NT2/D1 (cell line): ENCODE results near the gene MAP9.
A peak's percentile ranks its signal among the peaks of the same experiment; 100 is the strongest.

Source experiments
- DNase-seq: peaks from one replicate; pipeline ENCODE4 v3.0.0-alpha.2; 2011; ENCODE audit warnings: low read depth, low spot score
- H3K27me3 ChIP-seq: 2 replicates; pipeline ENCODE4 v1.6.0; 2011; ENCODE audit warnings: mild to moderate bottlenecking; ENCODE audit not compliant: insufficient read length, insufficient read depth
- H3K36me3 ChIP-seq: 2 replicates; pipeline ENCODE4 v1.6.1; 2011; ENCODE audit warnings: mild to moderate bottlenecking, low read length, mixed read lengths; ENCODE audit not compliant: insufficient read depth, insufficient read length
- H3K4me1 ChIP-seq: 2 replicates; pipeline ENCODE4 v1.5.1; 2011; ENCODE audit not compliant: insufficient read depth, insufficient read length
- H3K4me3 ChIP-seq: 2 replicates; pipeline ENCODE4 v1.5.1; 2011; ENCODE audit warnings: low read depth; ENCODE audit not compliant: insufficient read length
- H3K9ac ChIP-seq: 2 replicates; pipeline ENCODE4 v1.6.0; 2011; ENCODE audit warnings: low read depth; ENCODE audit not compliant: insufficient read length
- H3K9me3 ChIP-seq: 2 replicates; pipeline ENCODE4 v1.5.1; 2011; ENCODE audit warnings: mild to moderate bottlenecking, low read length; ENCODE audit not compliant: insufficient read depth
- SUZ12 ChIP-seq: IDR thresholded peaks from 2 replicates; pipeline ENCODE4 v1.6.1; 2011; ENCODE audit not compliant: insufficient read length, insufficient read depth; ENCODE audit errors: extremely low read depth
- YY1 ChIP-seq: IDR thresholded peaks from 2 replicates; pipeline ENCODE4 v1.6.1; 2011; ENCODE audit not compliant: insufficient read length, insufficient read depth
- ZNF274 ChIP-seq: IDR thresholded peaks from 2 replicates; pipeline ENCODE4 v1.6.1; 2011; ENCODE audit warnings: mild to moderate bottlenecking, low read depth, low read length

MAP9 gene

DNA sequence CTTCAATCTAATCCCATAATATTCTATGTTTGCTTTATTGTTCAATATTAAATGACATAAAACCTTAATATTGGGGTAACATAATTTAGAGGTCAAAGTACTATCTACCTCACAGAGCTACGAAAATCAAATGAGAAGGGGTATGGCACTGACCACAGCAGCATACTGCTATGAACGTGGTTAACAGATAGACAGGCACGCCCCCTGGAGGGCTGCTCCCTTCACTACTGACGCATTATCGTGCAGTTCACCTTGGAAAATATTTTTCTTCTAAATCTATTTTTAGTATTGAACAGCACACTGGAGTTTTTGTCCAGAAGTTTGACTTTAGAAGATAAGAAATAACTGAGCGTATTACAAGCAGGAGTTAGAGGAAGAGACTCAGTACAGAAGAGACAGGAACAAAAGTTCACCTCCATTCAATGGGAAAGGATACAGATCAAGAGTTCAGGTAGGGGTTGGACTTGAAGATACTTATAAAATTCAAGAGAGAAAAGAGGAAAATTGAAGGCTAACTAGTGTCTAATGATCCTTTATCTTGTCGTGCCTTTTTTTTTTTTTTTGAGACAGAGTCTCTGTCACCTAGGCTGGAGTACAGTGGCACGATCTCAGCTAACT is 22.7 kb downstream of the MAP9 start:
- peaks cover 10% of the 10 kb centered on the region for H3K36me3 ChIP-seq
- no peak overlapping the region for H3K9ac ChIP-seq
- no peaks in the 10 kb centered on the region for H3K27me3 ChIP-seq
- H3K4me1 ChIP-seq: no peaks in the 10 kb centered on the region
- peak; percentile 30 for DNase-seq
- no peak overlapping the region for H3K4me3 ChIP-seq
- H3K9me3 ChIP-seq: no peaks in the 10 kb centered on the region
- TF ChIP-seq SUZ12: no peak

DNA sequence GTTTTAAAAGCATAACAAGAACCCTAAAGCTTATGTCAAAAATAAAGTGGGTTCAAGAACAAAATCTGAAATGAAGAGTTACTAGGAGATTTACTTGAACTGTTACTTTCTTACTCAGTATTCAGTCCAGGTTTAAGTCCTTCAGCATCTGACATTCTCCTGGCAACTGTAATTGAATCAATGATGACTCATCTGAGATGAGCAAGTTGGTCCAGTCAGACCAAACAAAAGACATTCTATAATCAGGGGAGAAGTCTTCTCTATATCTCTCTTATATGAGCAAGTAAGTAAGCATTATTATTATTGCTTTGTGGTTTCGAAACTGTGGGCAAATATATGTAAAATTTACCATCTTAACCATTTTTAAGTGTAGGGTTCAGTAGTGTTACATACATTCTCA is 34.6 kb downstream of the MAP9 start:
- Histone ChIP-seq H3K4me1 (no peaks in the 10 kb centered on the region), H3K9ac (no peak overlapping the region), H3K36me3 (no peaks in the 10 kb centered on the region), H3K27me3 (no peaks in the 10 kb centered on the region), H3K4me3 (no peak overlapping the region), H3K9me3 (peaks cover 23% of the 10 kb centered on the region; the same call in 1 of the 2 replicates)
- DNase-seq: no peak
- TF ChIP-seq SUZ12 (no peak), ZNF274 (no peak), YY1 (no peak)

DNA sequence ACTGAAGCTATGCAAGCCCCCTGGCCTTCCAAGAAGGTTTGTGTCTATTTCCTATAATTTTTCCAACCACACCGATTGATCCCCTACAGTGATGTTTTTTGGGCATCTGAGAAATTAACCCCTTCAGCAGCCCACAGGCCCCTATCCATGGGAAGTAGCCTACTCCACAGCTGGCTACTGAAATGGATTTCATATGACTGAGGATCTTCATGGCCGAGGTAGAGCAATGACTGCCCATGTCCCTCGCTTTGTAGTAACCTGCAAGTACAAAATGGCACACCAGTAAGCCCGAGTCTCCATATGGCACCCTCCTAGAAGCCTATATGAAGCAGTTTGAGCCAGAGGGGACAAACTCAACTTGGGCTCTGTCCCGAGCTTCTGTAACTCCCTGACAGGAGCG is 36.8 kb downstream of the MAP9 start:
- no peak for DNase-seq
- no peaks in the 10 kb centered on the region for H3K36me3 ChIP-seq
- peaks cover 23% of the 10 kb centered on the region; the same call in 1 of the 2 replicates for H3K9me3 ChIP-seq
- no peaks in the 10 kb centered on the region for H3K4me1 ChIP-seq
- TF ChIP-seq YY1 (no peak), SUZ12 (no peak), ZNF274 (no peak)
- no peak overlapping the region for H3K9ac ChIP-seq
- no peak overlapping the region for H3K4me3 ChIP-seq
- no peaks in the 10 kb centered on the region for H3K27me3 ChIP-seq

DNA sequence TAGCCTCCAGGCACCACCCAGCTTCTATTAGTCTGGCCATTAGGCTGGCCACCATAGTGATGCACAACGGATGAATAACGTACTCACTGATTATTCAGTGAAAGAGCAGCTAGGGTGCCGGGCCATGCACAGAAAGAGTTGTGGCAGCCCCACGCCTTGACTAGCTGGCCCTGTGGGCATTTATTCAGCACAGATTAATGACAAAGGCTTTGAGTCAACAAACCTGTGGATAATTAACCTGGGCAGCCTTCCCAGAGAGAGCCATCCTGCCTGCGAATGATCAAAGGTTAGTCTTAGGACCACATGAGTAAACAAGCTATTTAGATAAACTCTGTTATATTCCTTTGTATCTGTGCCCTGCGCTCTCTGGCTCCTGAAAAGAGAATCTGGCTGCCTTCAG is 37.2 kb downstream of the MAP9 start:
- Histone ChIP-seq H3K9me3 (peaks cover 23% of the 10 kb centered on the region; the same call in 1 of the 2 replicates), H3K4me3 (no peak overlapping the region), H3K4me1 (no peaks in the 10 kb centered on the region), H3K27me3 (no peaks in the 10 kb centered on the region), H3K9ac (no peak overlapping the region), H3K36me3 (no peaks in the 10 kb centered on the region)
- DNase-seq: no peak
- no peak for TF ChIP-seq YY1
- TF ChIP-seq SUZ12: no peak
- TF ChIP-seq ZNF274: no peak

DNA sequence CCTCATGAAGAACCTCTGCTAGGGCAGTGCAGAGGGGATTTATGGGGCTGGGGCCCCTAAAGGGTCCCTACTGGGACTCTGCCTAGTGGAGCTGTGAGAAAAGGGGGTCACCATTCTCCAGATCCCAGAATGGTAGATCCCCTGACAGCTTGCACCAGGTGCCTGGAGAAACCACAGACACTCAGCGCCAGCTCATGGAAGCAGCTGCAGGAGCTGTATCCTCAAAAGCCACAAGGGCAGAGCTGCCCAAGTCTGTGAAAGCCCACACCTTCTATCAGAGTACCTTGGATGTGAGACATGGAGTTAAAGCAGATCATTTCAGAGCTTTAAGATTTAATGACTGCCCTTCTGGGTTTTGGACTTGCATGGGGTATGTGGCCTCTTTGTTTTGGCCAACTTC is 38.6 kb downstream of the MAP9 start:
- TF ChIP-seq SUZ12: no peak
- no peak for TF ChIP-seq ZNF274
- TF ChIP-seq YY1: no peak
- Histone ChIP-seq H3K27me3 (no peaks in the 10 kb centered on the region), H3K9me3 (peaks cover 23% of the 10 kb centered on the region; the same call in 1 of the 2 replicates)

DNA sequence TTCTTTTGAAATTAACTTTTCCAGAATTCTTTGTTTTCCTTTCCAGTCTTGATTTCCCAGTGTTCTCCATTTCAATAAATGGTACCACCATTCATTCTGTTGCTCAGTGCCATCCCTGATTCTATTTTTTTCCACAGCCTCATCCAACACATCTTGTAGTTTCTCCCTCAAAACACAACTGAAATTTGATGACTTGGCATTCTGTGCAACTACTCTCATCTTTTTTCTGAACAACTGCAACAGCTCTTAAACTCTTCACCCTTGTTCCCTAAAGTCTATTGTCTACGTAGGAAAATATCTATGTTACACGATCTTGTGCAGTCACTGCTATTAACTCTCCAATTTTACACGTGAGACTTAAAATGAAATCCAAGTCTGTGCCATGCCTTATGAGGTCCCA is 40.5 kb downstream of the MAP9 start:
- Histone ChIP-seq H3K4me3 (no peak overlapping the region), H3K4me1 (no peaks in the 10 kb centered on the region)
- DNase-seq: no peak

More for the DNA sequence above, 38.6 kb downstream of the MAP9 start:
- Histone ChIP-seq H3K9ac (no peak overlapping the region), H3K36me3 (no peaks in the 10 kb centered on the region), H3K4me1 (no peaks in the 10 kb centered on the region), H3K4me3 (no peak overlapping the region)
- DNase-seq: no peak

DNA sequence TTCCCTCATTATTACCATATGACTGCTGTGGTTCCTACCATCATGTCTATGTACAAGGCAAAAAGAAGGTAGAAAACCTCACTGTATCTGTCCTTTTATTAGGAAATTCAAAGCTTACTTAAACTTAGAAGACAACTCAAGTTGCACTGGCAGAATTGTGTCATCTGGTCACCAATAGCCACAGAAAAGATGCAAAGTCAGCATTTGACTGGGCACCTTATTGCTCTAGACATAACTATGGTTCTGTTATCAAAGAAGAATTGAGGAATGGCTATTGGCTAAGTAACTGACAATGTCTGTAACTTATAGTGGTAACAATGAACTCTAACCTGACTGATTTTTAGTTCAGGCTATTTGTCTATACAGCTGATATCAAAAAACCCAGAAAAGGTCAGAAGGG is 45.3 kb downstream of the MAP9 start:
- no peaks in the 10 kb centered on the region for H3K27me3 ChIP-seq
- no peaks in the 10 kb centered on the region for H3K36me3 ChIP-seq
- no peaks in the 10 kb centered on the region for H3K4me1 ChIP-seq
- TF ChIP-seq SUZ12: no peak
- no peak for TF ChIP-seq YY1
- TF ChIP-seq ZNF274: no peak
- DNase-seq: no peak
- no peaks in the 10 kb centered on the region for H3K9me3 ChIP-seq
- H3K9ac ChIP-seq: no peak overlapping the region
- H3K4me3 ChIP-seq: no peak overlapping the region

More for the DNA sequence above, 40.5 kb downstream of the MAP9 start:
- no peaks in the 10 kb centered on the region for H3K27me3 ChIP-seq
- H3K9me3 ChIP-seq: peaks cover 23% of the 10 kb centered on the region; the same call in 1 of the 2 replicates
- no peak overlapping the region for H3K9ac ChIP-seq
- no peaks in the 10 kb centered on the region for H3K36me3 ChIP-seq
- TF ChIP-seq YY1 (no peak), ZNF274 (no peak), SUZ12 (no peak)

DNA sequence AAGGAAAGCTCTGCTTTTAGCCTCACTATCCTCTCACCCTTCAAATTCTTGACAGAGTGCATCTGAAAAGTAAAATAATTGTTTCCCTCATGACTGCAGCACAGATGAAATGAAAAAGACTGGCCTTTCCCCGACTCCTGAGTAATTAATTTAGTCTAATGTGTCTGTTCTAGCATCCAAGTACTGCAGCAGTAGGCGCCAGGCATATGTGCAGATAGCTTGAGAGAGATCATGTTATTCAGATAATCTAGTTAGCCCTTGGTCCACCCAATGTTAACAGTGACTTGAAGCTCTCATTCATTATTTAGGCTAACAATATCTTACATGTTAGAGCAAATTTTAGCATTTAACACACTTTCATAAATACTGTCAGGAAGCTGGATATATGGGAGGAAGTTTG is 54.0 kb downstream of the MAP9 start:
- Histone ChIP-seq H3K4me1 (no peaks in the 10 kb centered on the region), H3K4me3 (no peak overlapping the region), H3K27me3 (no peaks in the 10 kb centered on the region), H3K9ac (no peak overlapping the region), H3K36me3 (no peaks in the 10 kb centered on the region), H3K9me3 (peaks cover 29% of the 10 kb centered on the region; the same call in 1 of the 2 replicates)
- TF ChIP-seq SUZ12: no peak
- TF ChIP-seq YY1: no peak
- no peak for TF ChIP-seq ZNF274
- DNase-seq: no peak
